ENCODE results near the gene ATP6AP2.

GRCh38 chrX:40617566-40617965, 36.8 kb downstream of the ATP6AP2 start:
- no peak for TF ChIP-seq CTCF (IDR thresholded peaks at IDR 0.05; ENCODE audit: low read depth, low read length, poor library complexity, severe bottlenecking)
- no peak for TF ChIP-seq EZH2phosphoT487 (IDR thresholded peaks at IDR 0.05; ENCODE audit: borderline replicate concordance, low read length)
